CMK (cell line): ENCODE data around the gene EID3.
A peak's percentile ranks its signal among the peaks of the same experiment; 100 is the strongest.
"Not testable (repeated sequence)": the region's sequence is repeated elsewhere in the genome, so short reads cannot be mapped to it uniquely, and the experiment has no call there.

Experiments used
- DNase-seq: peaks from one replicate; pipeline ENCODE4 v3.0.0-alpha.2; 2010; ENCODE audit warnings: low read depth

The EID3 gene

GRCh38 chr12:104303538-104304151 is at the start of gene EID3:
Gene EID3 (plus strand): TSS chr12:104303739. CDS start chr12:104303935, 196 bp downstream.
- no peak for DNase-seq

GRCh38 chr12:104257913-104258472 is 45.5 kb upstream of the EID3 start:
- DNase-seq, result no peak

GRCh38 chr12:104258476-104259067 is 45.0 kb upstream of the EID3 start:
- DNase-seq, result no peak

GRCh38 chr12:104263026-104263425 is 40.5 kb upstream of the EID3 start:
- DNase-seq, result no peak

- DNase-seq, result no peak
Observed at GRCh38 chr12:104263580-104264358, 39.8 kb upstream of the EID3 start.

GRCh38 chr12:104265436-104265835 is 38.1 kb upstream of the EID3 start:
- DNase-seq, result not testable (repeated sequence)

GRCh38 chr12:104272938-104273337 is 30.6 kb upstream of the EID3 start:
- no peak for DNase-seq

- no peak for DNase-seq
Observed at GRCh38 chr12:104273503-104273902, 30.0 kb upstream of the EID3 start.

- DNase-seq, result no peak
Observed at GRCh38 chr12:104274811-104275210, 28.7 kb upstream of the EID3 start.

GRCh38 chr12:104275689-104276088 is 27.9 kb upstream of the EID3 start:
- no peak for DNase-seq

GRCh38 chr12:104276273-104277131 is 27.0 kb upstream of the EID3 start:
- no peak for DNase-seq

- no peak for DNase-seq
Observed at GRCh38 chr12:104279164-104279563, 24.4 kb upstream of the EID3 start.

GRCh38 chr12:104280111-104280510 is 23.4 kb upstream of the EID3 start:
- no peak for DNase-seq

- DNase-seq, result no peak
Observed at GRCh38 chr12:104280717-104281458, 22.7 kb upstream of the EID3 start.

- DNase-seq, result no peak
Observed at GRCh38 chr12:104281636-104282035, 21.9 kb upstream of the EID3 start.

- no peak for DNase-seq
Observed at GRCh38 chr12:104282109-104282508, 21.4 kb upstream of the EID3 start.

- no peak for DNase-seq
Observed at GRCh38 chr12:104285740-104286515, 17.6 kb upstream of the EID3 start.

- DNase-seq, result peak; percentile 65
Observed at GRCh38 chr12:104286516-104287482, 16.7 kb upstream of the EID3 start.

- DNase-seq, result peak; percentile 68
Observed at GRCh38 chr12:104288635-104289274, 14.8 kb upstream of the EID3 start.
